Stimulated activated CD4-positive, alpha-beta T cell treated with anti-CD3 and anti-CD28 coated beads, Interleukin-2, amount 100 ng/mL, for 48 hours (primary cell): ENCODE data around the gene EEFSEC.

ENCODE experiments used
- DNase-seq, 2 donors: peaks; one replicate each; pipeline ENCODE4 v3.0.0-alpha.2; 2020

The EEFSEC gene

GRCh38 chr3:128247666-128248409, 94.6 kb downstream of the EEFSEC start:
- DNase-seq = no peak

- DNase-seq = no peak
These were observed 98.8 kb downstream of the EEFSEC start for GRCh38 chr3:128252083-128252482.

GRCh38 chr3:128253150-128253549, 99.9 kb downstream of the EEFSEC start:
- DNase-seq = no peak

- no peak for DNase-seq
These were observed 100.8 kb downstream of the EEFSEC start for GRCh38 chr3:128254066-128254590.

GRCh38 chr3:128254967-128255366, 101.7 kb downstream of the EEFSEC start:
- no peak for DNase-seq

- no peak for DNase-seq
These were observed 102.8 kb downstream of the EEFSEC start for GRCh38 chr3:128256131-128256530.

- no peak for DNase-seq
These were observed 104.4 kb downstream of the EEFSEC start for GRCh38 chr3:128257632-128258031.

- no peak for DNase-seq
These were observed 107.0 kb downstream of the EEFSEC start for GRCh38 chr3:128260275-128260674.

- no peak for DNase-seq
These were observed 109.2 kb downstream of the EEFSEC start for GRCh38 chr3:128262457-128262856.

GRCh38 chr3:128263118-128263517, 109.8 kb downstream of the EEFSEC start:
- no peak for DNase-seq

GRCh38 chr3:128263946-128264345, 110.7 kb downstream of the EEFSEC start:
- DNase-seq = no peak

GRCh38 chr3:128266453-128266852, 113.2 kb downstream of the EEFSEC start:
- DNase-seq = no peak

- no peak for DNase-seq
These were observed 114.3 kb downstream of the EEFSEC start for GRCh38 chr3:128267541-128267940.

GRCh38 chr3:128269006-128269775, 115.9 kb downstream of the EEFSEC start:
- no peak for DNase-seq

GRCh38 chr3:128269796-128270195, 116.5 kb downstream of the EEFSEC start:
- no peak for DNase-seq

- no peak for DNase-seq
These were observed 117.5 kb downstream of the EEFSEC start for GRCh38 chr3:128270559-128271492.

GRCh38 chr3:128271536-128272332, 118.5 kb downstream of the EEFSEC start:
- no peak for DNase-seq

GRCh38 chr3:128273109-128273840, 120.0 kb downstream of the EEFSEC start:
- no peak for DNase-seq

- DNase-seq = no peak
These were observed 120.7 kb downstream of the EEFSEC start for GRCh38 chr3:128273841-128274573.

- no peak for DNase-seq
These were observed 121.6 kb downstream of the EEFSEC start for GRCh38 chr3:128274837-128275236.
